ENCODE data around the gene KRTAP12-3.

The KRTAP12-3 gene

GRCh38 chr21:44617071-44617501, 40.6 kb upstream of the KRTAP12-3 start:
- DNase-seq (ENCODE audit: low read depth), result no peak
- no peak for TF ChIP-seq CTCF (conservative IDR thresholded peaks at IDR 0.05; ENCODE audit: control insufficient read depth, insufficient read depth, low read depth, low read length)

GRCh38 chr21:44618504-44618903, 39.2 kb upstream of the KRTAP12-3 start:
- H3K4me3 ChIP-seq (ENCODE audit: control insufficient read depth, low read depth, low read length), result no peak overlapping the region
- no peak for DNase-seq (ENCODE audit: low read depth)
- TF ChIP-seq CTCF (conservative IDR thresholded peaks at IDR 0.05; ENCODE audit: control insufficient read depth, insufficient read depth, low read depth, low read length), result no peak

More at GRCh38 chr21:44617071-44617501, 40.6 kb upstream of the KRTAP12-3 start:
- H3K4me3 ChIP-seq (ENCODE audit: control insufficient read depth, low read depth, low read length), result no peak overlapping the region

GRCh38 chr21:44618909-44619308, 38.8 kb upstream of the KRTAP12-3 start:
- no peak for TF ChIP-seq CTCF (conservative IDR thresholded peaks at IDR 0.05; ENCODE audit: control insufficient read depth, insufficient read depth, low read depth, low read length)

GRCh38 chr21:44619886-44620285, 37.8 kb upstream of the KRTAP12-3 start:
- no peak for TF ChIP-seq CTCF (conservative IDR thresholded peaks at IDR 0.05; ENCODE audit: control insufficient read depth, insufficient read depth, low read depth, low read length)
- DNase-seq (ENCODE audit: low read depth), result no peak
- H3K4me3 ChIP-seq (ENCODE audit: control insufficient read depth, low read depth, low read length), result no peak overlapping the region

More at GRCh38 chr21:44618909-44619308, 38.8 kb upstream of the KRTAP12-3 start:
- no peak overlapping the region for H3K4me3 ChIP-seq (ENCODE audit: control insufficient read depth, low read depth, low read length)
- DNase-seq (ENCODE audit: low read depth), result no peak

DNA sequence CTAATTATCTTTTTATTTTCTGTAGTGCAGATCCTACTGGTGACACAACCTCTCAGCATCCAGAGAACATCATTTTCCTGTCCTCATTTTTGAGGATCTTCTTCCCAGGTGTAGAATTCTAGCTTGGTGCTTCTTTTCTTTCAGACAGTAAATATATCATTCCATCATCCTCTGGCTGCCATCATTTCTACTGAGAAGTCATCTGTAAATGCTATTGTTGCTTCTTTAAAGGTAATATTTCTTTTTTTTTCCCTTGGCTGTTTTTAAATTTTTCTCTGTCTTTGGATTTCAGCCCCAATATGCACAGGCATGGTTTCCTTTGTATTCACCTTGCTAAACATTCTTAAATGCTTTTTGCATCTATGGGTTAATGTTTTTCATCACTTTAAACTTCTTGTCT, 34.2 kb upstream of the KRTAP12-3 start:
- no peak for DNase-seq (ENCODE audit: low read depth)
- H3K4me3 ChIP-seq (ENCODE audit: control insufficient read depth, low read depth, low read length), result no peak overlapping the region
- no peak for TF ChIP-seq CTCF (conservative IDR thresholded peaks at IDR 0.05; ENCODE audit: control insufficient read depth, insufficient read depth, low read depth, low read length)

DNA sequence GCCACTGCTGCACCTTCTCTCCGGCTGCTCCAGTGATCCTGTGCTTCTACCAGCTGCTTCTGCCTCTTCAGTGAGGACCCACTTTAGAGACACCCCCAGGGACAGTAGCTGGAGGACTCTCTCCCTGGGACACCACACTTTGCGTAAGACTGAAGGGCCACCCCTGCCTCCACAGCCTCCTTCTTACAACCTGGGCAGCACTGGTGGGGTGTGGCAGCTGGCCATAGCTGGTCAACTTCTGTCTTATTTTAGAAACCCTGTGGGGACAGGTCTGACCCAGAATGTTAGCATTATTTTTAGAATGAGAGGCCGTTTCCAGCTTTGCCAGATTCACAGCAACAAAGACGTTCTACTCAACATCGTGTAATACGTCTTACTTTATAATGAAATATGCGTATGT, 32.0 kb upstream of the KRTAP12-3 start:
- TF ChIP-seq CTCF (conservative IDR thresholded peaks at IDR 0.05; ENCODE audit: control insufficient read depth, insufficient read depth, low read depth, low read length), result no peak
- no peak for DNase-seq (ENCODE audit: low read depth)
- H3K4me3 ChIP-seq (ENCODE audit: control insufficient read depth, low read depth, low read length), result no peak overlapping the region

DNA sequence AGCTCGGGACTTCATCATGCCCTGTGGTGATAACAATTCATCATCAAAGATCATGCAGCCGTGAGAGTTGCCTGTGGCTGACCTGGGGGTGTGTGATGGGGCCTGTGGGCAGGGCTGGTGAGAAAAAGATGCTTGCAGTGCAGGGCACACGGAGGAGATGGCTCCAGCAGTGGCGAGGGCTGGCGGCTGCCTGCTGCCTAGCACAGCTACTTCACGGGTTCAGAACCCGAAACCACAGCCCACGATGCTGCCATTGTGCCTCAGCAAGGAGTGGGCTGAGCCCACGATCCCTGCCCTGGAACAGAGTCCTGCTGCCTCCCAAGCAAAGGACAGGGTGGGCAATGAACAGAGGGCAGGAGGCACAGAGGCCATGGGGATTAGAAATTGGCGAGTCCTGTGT, 31.5 kb upstream of the KRTAP12-3 start:
- no peak for DNase-seq (ENCODE audit: low read depth)
- TF ChIP-seq CTCF (conservative IDR thresholded peaks at IDR 0.05; ENCODE audit: control insufficient read depth, insufficient read depth, low read depth, low read length), result no peak
- H3K4me3 ChIP-seq (ENCODE audit: control insufficient read depth, low read depth, low read length), result no peak overlapping the region

Data from fibroblast of mammary gland (primary cell).